ENCODE data around the gene ANKRD55.
A peak's percentile ranks its signal among the peaks of the same experiment; 100 is the strongest.

The ANKRD55 gene

DNA sequence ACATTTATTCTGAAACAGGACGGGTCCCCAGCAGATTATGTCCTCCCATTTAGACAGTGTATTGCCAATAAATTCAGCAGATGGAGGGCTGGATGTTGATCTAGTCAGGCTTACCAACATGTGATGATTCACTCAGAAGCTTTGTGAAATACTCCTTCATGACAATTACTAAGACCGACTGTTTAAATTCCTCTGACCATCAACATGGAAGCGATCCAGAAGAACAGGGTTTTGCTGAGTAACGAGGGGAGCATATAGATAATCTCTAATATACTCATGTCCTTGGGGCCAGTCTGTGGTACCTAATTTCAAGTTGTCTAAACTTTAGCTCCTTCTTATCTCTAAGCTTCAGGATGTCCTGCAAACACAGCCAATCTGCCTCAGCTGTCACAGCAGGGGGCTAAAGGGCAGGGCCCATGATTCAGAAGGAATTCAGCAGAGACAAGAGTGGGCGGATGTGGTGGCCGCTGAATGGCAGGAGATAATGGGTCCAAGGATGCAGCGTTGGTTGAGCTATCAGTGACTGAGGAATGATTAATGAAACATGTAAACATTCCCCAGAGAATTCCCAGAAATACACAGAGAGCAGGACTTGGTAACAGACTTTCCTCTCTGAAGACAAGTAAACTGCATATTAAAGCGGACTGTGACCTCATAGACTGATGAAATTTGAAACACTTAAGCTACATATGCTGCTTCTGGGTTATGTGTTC lies 109.4 kb downstream of the ANKRD55 start (continued):
- TF ChIP-seq, protein P1, sequence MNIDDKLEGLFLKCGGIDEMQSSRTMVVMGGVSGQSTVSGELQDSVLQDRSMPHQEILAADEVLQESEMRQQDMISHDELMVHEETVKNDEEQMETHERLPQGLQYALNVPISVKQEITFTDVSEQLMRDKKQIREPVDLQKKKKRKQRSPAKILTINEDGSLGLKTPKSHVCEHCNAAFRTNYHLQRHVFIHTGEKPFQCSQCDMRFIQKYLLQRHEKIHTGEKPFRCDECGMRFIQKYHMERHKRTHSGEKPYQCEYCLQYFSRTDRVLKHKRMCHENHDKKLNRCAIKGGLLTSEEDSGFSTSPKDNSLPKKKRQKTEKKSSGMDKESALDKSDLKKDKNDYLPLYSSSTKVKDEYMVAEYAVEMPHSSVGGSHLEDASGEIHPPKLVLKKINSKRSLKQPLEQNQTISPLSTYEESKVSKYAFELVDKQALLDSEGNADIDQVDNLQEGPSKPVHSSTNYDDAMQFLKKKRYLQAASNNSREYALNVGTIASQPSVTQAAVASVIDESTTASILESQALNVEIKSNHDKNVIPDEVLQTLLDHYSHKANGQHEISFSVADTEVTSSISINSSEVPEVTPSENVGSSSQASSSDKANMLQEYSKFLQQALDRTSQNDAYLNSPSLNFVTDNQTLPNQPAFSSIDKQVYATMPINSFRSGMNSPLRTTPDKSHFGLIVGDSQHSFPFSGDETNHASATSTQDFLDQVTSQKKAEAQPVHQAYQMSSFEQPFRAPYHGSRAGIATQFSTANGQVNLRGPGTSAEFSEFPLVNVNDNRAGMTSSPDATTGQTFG (tag by site-specific recombination; IDR thresholded peaks at IDR 0.05; ENCODE audit: borderline replicate concordance) = no peak
- TF ChIP-seq ZNF433 (tag by site-specific recombination; IDR thresholded peaks at IDR 0.05; ENCODE audit: low read depth) (0 out of 2 replicates have a peak, but pooled peaks have one; percentile 5), ZBTB1 (tag by site-specific recombination; IDR thresholded peaks at IDR 0.05) (no peak), PRDM1 (tag by site-specific recombination; IDR thresholded peaks at IDR 0.05) (no peak), ZSCAN5A (tag by site-specific recombination; IDR thresholded peaks at IDR 0.05) (no peak), ZXDB (tag by site-specific recombination; IDR thresholded peaks at IDR 0.05) (peak; percentile 89), ZNF155 (tag by site-specific recombination; IDR thresholded peaks at IDR 0.05) (0 out of 2 replicates have a peak, but pooled peaks have one; percentile 13), BCL11A (tag by site-specific recombination; IDR thresholded peaks at IDR 0.05; ENCODE audit: low read depth) (peak; percentile 56; the same call in 1 of the 2 replicates), BCL11B (tag by site-specific recombination; IDR thresholded peaks at IDR 0.05; ENCODE audit: low read depth) (no peak), ZNF660 (tag by site-specific recombination; IDR thresholded peaks at IDR 0.05) (peak; percentile 94), KLF10 (tag by site-specific recombination; IDR thresholded peaks at IDR 0.05) (peak; percentile 93), ZNF639 (tag by site-specific recombination; IDR thresholded peaks at IDR 0.05) (peak; percentile 96), SCRT1 (tag by site-specific recombination; IDR thresholded peaks at IDR 0.05; ENCODE audit: borderline replicate concordance) (no peak), ZIC2 (tag by site-specific recombination; IDR thresholded peaks at IDR 0.05) (peak; percentile 75), ZBTB17 (tag by site-specific recombination; IDR thresholded peaks at IDR 0.05) (peak; percentile 93), GFI1B (tag by site-specific recombination; IDR thresholded peaks at IDR 0.05) (peak; percentile 54), ZNF529 (tag by site-specific recombination; IDR thresholded peaks at IDR 0.05; ENCODE audit: insufficient replicate concordance) (peak; percentile 46), ZNF157 (tag by site-specific recombination; IDR thresholded peaks at IDR 0.05) (no peak), ZNF776 (tag by site-specific recombination; IDR thresholded peaks at IDR 0.05; ENCODE audit: borderline replicate concordance) (no peak), ZNF624 (tag by site-specific recombination; IDR thresholded peaks at IDR 0.05) (no peak), ZNF24 (tag by site-specific recombination; IDR thresholded peaks at IDR 0.05) (peak; percentile 97), ZFP69B (tag by site-specific recombination; IDR thresholded peaks at IDR 0.05) (peak; percentile 95), REST (tag by site-specific recombination; IDR thresholded peaks at IDR 0.05) (no peak), OSR2 (tag by site-specific recombination; IDR thresholded peaks at IDR 0.05) (peak; percentile 88), KLF16 (tag by site-specific recombination; IDR thresholded peaks at IDR 0.05) (no peak; the same call in 1 of the 2 replicates), AEBP2 (tag by site-specific recombination; IDR thresholded peaks at IDR 0.05; ENCODE audit: borderline replicate concordance) (no peak)
- TF ChIP-seq, protein P2, sequence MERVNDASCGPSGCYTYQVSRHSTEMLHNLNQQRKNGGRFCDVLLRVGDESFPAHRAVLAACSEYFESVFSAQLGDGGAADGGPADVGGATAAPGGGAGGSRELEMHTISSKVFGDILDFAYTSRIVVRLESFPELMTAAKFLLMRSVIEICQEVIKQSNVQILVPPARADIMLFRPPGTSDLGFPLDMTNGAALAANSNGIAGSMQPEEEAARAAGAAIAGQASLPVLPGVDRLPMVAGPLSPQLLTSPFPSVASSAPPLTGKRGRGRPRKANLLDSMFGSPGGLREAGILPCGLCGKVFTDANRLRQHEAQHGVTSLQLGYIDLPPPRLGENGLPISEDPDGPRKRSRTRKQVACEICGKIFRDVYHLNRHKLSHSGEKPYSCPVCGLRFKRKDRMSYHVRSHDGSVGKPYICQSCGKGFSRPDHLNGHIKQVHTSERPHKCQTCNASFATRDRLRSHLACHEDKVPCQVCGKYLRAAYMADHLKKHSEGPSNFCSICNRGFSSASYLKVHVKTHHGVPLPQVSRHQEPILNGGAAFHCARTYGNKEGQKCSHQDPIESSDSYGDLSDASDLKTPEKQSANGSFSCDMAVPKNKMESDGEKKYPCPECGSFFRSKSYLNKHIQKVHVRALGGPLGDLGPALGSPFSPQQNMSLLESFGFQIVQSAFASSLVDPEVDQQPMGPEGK (tag by site-specific recombination; IDR thresholded peaks at IDR 0.05) = peak; percentile 77

Measured in HEK293 (cell line).